GM21360 (cell line): ENCODE results near the gene PABPN1.

Experiments
- ATAC-seq: cut with Tn5 transposase; IDR thresholded peaks from one replicate; pipeline ENCODE4 v1.9.1; 2021; ENCODE audit warnings: mild to moderate bottlenecking, moderate library complexity; ENCODE audit not compliant: unreplicated experiment

PABPN1 gene

DNA sequence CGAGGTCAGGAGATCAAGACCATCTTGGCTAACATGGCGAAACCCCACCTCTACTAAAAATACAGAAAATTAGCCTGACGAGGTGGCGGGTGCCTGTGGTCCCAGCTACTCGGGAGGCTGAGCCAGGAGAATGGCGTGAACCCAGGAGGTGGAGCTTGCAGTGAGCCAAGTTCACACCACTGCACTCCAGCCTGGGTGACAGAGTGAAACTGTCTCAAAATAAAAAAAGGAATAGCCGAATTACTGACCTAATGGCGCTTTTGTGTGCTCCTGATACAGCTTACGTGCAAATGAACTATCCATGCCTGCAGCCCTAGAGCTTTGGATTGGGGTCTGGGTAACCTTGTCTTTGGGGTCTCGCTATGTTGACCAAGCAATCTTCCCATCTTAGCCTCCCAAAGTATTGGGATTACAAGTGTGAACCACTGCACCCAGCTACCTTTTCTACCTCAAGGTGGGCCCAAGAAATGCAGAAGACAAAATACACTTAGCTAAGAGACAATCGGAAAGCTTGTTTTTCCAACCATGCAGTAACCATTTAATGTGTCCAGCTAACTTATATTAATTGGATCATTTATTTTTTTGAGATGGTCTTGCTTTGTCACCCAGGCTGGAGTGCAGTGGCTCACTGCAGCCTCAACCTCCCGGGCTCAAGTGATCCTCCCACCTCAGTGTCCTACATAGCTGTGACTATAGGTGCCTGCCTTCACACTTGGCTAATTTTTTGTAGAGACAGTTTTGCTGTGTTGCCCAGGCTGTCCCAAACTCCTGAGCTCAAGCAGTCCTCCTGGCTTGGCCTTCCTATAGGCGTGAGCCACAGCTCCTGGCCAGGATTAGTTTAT lies 5.5 kb downstream of the PABPN1 start:
- no peak for ATAC-seq

GRCh38 chr14:23327947-23328744 lies 6.9 kb downstream of the PABPN1 start:
- ATAC-seq: no peak

DNA sequence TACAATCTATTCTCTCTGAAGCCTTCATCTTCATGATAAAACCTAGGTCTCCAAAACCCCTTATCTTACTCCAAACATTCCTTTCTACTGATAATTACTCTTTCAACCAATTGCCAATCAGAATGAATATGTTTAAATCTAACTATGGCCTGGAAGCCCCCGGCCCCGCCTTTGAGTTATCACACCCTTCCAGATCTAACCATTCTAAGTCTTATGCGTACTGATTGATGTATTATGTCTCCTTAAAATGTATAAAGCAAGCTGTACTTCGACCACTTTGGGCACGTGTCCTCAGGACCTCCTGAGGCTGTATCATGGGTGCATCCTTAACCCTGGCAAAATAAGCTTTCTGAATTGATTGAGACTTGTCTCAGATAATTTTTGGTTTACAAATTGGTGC lies 14.4 kb downstream of the PABPN1 start:
- no peak for ATAC-seq

GRCh38 chr14:23339506-23340268 lies 18.4 kb downstream of the PABPN1 start:
- no peak for ATAC-seq

DNA sequence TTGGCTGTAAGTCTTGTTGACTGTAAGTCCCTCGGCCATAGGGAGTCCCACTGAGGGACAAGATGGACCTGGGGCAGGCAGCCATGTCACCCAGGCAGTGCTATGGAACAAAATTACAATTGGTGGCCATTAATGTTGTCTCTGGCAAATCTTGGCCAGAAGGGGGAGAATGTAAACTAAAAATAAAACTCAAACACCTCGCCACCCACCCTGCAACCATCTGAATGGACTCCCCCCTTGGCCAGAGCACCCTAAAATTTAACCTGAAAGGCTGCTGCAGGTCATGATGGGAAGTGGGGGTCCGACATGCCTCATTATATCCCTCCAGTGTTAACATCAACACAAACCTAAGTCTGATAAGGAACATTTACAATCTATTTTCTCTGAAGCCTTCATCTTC lies 23.2 kb downstream of the PABPN1 start:
- ATAC-seq: no peak

DNA sequence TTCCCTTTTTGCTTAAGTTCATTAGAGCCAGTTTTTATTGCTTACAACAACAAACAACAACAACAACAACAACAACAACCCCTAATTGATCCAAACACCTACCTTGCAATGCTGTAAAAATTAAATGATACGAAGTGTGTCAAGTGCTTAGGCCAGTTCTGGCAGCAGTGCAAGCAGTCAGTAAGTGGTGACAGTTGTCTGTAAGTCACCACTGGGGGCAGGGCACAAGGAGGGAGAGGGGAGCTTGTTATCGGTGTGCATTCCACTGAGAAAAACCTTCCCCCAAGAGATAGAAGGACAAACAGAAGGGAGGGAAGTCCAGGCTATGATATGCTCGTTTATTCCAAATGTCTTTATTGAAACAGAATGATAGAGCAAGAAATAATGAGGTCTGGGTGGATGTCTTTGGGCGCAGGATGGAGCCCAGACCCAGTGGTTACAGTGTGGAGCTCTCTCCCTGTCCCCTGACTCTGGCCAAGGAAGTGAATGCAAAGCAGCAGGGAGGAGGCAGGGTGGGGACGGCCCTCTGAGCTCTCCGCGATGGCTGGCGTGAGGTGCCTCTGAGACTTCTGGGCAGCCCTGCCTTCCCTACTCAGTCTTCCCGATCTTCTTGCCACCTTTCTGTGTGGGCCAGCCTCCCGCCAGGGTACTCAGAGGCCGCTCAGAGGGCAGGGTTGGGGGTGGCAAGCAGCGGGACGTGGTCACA lies 24.9 kb downstream of the PABPN1 start:
- no peak for ATAC-seq

DNA sequence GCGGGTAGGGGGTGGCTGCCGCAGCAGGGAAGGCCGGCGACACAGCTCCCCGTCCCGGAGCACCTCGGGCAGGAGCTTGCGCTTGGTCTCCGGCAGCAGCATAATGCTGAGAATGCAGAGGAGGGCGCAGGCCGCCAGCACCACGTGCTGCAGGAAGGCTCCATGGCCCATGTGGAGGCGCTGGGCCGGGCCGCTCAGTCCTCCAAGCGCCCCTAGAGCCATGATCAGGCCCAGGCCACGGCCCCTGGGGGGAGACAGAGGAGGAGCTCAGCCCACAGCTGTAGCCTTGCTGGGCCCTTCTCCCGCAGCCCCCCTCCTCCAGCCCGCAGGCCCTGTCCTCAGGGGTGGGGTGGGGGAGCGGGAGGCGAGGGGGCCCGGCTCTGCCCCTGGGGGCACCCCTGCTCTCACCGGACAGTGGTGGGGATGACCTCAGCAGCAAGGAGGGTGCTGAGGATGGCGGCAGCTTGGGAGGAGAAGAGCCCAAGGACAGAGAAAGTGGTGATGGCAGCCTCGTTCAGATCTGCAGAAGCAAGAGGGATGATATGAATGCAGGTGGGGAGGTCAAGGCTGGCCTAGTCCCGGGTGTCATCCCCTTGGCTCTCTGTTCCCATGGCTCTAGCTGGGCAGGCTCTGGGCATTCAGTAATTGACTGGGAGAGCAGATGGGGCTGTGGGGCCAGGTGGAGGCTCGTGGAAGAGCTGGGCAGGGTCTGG lies 25.6 kb downstream of the PABPN1 start:
- no peak for ATAC-seq

- ATAC-seq: no peak
Observed at GRCh38 chr14:23347406-23348296, 26.4 kb downstream of the PABPN1 start.

- no peak for ATAC-seq
Observed at GRCh38 chr14:23348297-23348655, 27.0 kb downstream of the PABPN1 start.

GRCh38 chr14:23349156-23349845 lies 28.0 kb downstream of the PABPN1 start:
- no peak for ATAC-seq

GRCh38 chr14:23351681-23352505 lies 30.6 kb downstream of the PABPN1 start:
- no peak for ATAC-seq

DNA sequence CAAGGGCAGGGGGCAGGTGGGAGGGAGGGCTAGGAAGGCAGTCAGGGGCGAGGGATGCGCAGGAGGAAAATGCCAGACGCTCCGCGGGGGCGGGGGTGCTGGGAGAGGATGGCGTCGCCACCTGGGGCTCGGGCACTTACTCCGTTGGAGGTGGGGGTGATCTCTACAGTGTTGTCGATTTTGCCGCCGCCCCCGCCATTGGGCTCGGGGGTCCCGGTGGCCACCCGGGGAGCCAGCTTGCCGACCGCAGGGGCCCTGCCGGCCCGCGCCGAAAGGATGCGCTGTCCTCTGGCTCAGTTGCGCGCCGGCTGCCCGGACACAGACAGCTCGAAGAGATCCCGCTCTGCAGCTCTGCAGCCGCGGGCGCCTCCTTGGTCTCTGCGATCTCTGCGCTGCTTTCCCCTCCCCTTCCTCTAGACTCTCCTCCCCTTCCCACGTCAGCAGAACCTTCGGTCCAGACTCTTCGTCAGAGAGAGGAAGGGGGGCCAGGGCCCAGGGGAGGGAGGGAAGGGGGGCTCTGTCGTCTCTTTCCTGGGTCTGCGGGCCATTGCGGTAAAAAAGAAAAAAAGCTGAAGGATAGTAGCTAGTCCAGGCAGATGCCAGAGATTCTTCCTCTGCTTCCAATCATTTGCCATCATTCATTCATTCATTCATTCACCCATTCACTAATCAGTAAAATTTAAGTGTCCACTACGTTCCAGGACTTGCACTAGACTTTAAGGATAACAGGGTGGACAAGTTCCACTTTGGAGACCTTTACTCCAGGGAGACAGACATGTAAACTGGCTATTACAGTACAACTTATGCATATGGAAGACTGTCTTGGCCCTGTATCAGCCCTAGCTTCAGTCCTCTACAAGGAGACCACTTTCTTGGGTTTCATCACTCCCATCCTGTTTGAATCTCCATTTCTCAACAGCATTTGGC lies 31.5 kb downstream of the PABPN1 start, which contains the start of gene SLC22A17:
TSS of gene SLC22A17 (minus strand) at position 382 of the 927 bp plus-strand sequence.
- no peak for ATAC-seq

DNA sequence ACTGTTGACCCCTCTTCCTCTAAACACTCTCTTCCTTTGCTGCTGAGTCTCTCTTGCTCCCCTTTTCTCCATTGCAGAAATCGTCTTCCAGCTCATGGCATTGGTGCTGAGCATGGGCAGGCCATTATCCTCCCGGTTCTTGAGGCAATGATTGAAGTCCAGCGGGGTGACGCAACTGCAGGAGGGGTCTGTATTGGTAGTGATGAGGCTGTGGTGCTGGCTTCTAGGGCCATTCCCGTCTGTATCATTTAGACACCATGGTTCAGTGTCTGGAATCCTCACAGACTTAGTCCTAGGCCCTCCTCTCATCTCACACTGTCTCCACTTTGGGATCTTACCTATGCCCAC lies 32.1 kb downstream of the PABPN1 start:
- ATAC-seq: no peak

DNA sequence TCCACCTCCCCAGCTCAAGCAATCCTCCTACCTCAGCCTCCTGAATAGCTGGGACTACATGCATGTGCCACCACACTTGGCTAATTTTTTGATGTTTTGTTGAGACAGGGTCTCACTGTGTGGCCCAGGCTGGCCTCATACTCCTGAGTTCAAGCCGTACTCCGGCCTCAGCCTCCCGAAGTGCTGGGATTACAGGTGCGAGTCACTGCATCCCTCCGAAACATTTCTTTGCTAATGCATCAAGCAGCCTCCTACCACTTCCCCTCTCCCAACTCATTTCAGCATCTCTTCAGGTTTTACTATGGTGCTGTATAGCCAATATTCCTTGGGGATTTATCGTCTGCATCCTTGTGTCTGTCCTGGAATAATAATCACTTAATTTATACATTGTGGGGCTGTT lies 33.7 kb downstream of the PABPN1 start:
- no peak for ATAC-seq

DNA sequence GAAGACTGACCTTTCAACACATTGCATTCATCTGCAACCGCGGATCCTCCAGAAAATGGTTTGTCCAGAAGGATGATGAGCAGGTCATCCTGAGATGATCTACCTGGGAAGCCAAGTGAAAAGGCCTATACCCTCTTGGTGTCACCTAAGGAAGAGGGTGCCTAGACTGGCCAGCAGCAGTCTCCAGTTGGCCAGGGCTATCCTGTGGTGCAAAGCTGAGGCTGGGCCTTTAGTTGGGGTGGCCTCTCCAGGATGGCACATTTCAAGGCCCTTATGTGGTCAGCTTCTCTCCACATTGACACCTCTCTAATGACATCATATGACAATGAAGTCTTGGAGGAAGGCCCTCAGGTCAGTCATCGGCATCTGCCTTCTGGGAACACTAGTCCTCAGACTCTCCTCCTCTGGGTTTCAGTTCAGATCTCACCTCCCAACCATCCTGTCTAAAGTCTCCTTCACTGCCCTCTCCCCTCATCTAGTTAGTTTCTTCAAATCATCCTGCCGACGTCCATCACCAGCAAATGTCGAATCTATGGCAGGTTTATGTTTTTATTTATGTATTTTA lies 34.7 kb downstream of the PABPN1 start:
- no peak for ATAC-seq

DNA sequence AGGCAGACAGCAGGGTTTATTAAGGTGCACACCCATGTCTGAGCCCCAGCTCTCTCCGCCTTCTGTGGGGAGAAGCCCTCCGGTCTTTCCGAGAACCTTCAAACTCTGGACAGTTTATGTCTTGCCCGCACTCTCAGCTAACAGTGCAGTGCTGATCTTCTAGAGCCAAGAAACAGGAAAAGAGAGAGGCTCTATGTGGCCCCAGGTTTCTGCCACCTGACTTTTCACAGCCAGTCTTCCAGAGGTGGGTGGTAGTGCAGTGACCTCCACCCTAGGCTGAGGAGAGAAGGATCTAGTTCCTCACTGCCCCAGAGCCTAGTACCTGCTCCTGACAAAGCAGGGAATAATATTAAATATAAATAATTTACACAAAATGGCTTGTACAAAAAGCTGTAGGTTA lies 35.4 kb downstream of the PABPN1 start:
- no peak for ATAC-seq
